Smooth muscle cell (in vitro differentiated cells): ENCODE data around the gene DCHS2. TPM values are rescaled to one million over a fixed set of nuclear protein-coding genes. Genes with fewer than 3 reads are reported as not detected.

Source experiments
- DNase-seq: peaks from one replicate; lab custom pipeline; 2025; ENCODE audit not compliant: unreplicated experiment; lab: John Stamatoyannopoulos, UW
- H2AFZ ChIP-seq: fragments of 200-600 bp; sonication (generic); 2 replicates; pipeline ENCODE4 v1.6.0; 2016; ENCODE audit warnings: antibody characterized with exemption, low read depth, mild to moderate bottlenecking
- H3F3A ChIP-seq: fragments of 200-600 bp; sonication (generic); 2 replicates; pipeline ENCODE4 v1.6.0; 2017; ENCODE audit warnings: antibody characterized with exemption, low read depth
- H3K27ac ChIP-seq: fragments of 200-600 bp; sonication (generic); 2 replicates; pipeline ENCODE4 v1.5.1; 2016; ENCODE audit warnings: low read depth, mild to moderate bottlenecking
- H3K27me3 ChIP-seq: fragments of 200-600 bp; sonication (generic); 2 replicates; pipeline ENCODE4 v1.6.1; 2016; ENCODE audit warnings: low read depth, mild to moderate bottlenecking
- H3K36me3 ChIP-seq: fragments of 200-600 bp; sonication (generic); 2 replicates; pipeline ENCODE4 v1.5.1; 2016; ENCODE audit warnings: low read depth
- H3K4me1 ChIP-seq: fragments of 200-600 bp; sonication (generic); 2 replicates; pipeline ENCODE4 v1.5.1; 2016; ENCODE audit warnings: low read depth
- H3K4me2 ChIP-seq: fragments of 200-600 bp; sonication (generic); 2 replicates; pipeline ENCODE4 v1.6.0; 2016; ENCODE audit warnings: mild to moderate bottlenecking
- H3K4me3 ChIP-seq: fragments of 200-600 bp; sonication (generic); 2 replicates; pipeline ENCODE4 v1.5.1; 2016; ENCODE audit warnings: mild to moderate bottlenecking
- H3K79me2 ChIP-seq: fragments of 200-600 bp; sonication (generic); 2 replicates; pipeline ENCODE4 v1.6.0; 2016; ENCODE audit warnings: low read depth, mild to moderate bottlenecking
- H3K9ac ChIP-seq: fragments of 200-600 bp; sonication (generic); 2 replicates; pipeline ENCODE4 v1.6.0; 2016; ENCODE audit warnings: low read depth
- H3K9me3 ChIP-seq: fragments of 200-600 bp; sonication (generic); replicated peaks from 2 replicates; pipeline ENCODE4 v1.5.1; 2016; ENCODE audit warnings: low read depth
- H4K20me1 ChIP-seq: fragments of 200-600 bp; sonication (generic); 2 replicates; pipeline ENCODE4 v1.6.0; 2016; ENCODE audit warnings: low read depth
- WGBS: methylation state at CpG from one replicate; pipeline ENCODE4 v1.1.7; 2016; ENCODE audit warnings: low lambda C conversion rate; 5-methylcytosine and 5-hydroxymethylcytosine counted together
- polyA plus RNA-seq: library from polyadenylated mRNA; unstranded; fragments of >200 nt; fragmentation: Nextera tagmentation; extraction: Ambion mirVana; gene quantifications from 2 replicates; pipeline ENCODE4 v1.2.1, GENCODE V29; 2016
- total RNA-seq: library from RNA; depleted of rRNA; stranded (reverse); fragments of >200 nt; gene quantifications from 2 replicates; pipeline ENCODE4 v1.2.3, GENCODE V29; 2014
- TF ChIP-seq, protein P1 (sequence below): fragments of 200-600 bp; sonication (generic); IDR thresholded peaks from 2 replicates; pipeline ENCODE4 v1.5.1; 2017; ENCODE audit warnings: borderline replicate concordance, mild to moderate bottlenecking, antibody characterized with exemption; ENCODE audit not compliant: insufficient read depth, poor library complexity, severe bottlenecking

Gene DCHS2
- total and polyA plus RNA-seq, 2 experiments from 2014 or later, result 0.45 to 1.3 TPM

DNA sequence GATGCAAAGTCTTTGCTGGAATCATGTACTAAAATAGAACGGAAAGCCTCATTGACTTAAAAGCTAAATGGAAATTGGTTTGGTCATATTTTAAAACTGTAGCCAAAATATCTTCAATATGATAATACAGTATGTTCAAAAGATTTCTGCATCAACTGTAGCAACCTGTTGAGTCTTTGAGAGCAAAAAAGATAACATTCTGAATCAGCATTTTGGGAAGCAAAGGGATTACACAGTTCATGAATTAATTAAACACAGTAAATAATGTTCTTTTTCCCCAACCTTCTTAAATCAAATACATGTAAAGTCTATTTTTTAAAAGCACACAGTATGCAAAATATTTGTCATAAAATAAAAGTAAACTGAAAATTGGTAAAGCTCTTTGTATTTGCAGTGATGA is 50.5 kb downstream of the DCHS2 start:
- Histone ChIP-seq H3K9ac (no peak overlapping the region), H3K27ac (no peak overlapping the region), H3K4me1 (no peaks in the 10 kb centered on the region), H3K9me3 (no peaks in the 10 kb centered on the region), H3K36me3 (no peaks in the 10 kb centered on the region), H4K20me1 (no peaks in the 10 kb centered on the region), H2AFZ (no peak overlapping the region), H3K4me2 (no peak overlapping the region), H3F3A (no peaks in the 10 kb centered on the region), H3K79me2 (no peaks in the 10 kb centered on the region), H3K27me3 (peaks cover 31% of the 10 kb centered on the region), H3K4me3 (no peak overlapping the region)
- no peak for DNase-seq
- TF ChIP-seq, protein P1, sequence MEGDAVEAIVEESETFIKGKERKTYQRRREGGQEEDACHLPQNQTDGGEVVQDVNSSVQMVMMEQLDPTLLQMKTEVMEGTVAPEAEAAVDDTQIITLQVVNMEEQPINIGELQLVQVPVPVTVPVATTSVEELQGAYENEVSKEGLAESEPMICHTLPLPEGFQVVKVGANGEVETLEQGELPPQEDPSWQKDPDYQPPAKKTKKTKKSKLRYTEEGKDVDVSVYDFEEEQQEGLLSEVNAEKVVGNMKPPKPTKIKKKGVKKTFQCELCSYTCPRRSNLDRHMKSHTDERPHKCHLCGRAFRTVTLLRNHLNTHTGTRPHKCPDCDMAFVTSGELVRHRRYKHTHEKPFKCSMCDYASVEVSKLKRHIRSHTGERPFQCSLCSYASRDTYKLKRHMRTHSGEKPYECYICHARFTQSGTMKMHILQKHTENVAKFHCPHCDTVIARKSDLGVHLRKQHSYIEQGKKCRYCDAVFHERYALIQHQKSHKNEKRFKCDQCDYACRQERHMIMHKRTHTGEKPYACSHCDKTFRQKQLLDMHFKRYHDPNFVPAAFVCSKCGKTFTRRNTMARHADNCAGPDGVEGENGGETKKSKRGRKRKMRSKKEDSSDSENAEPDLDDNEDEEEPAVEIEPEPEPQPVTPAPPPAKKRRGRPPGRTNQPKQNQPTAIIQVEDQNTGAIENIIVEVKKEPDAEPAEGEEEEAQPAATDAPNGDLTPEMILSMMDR, result no peak
- 92% methylated on average over 1 of the region's 1 CpG for WGBS

DNA sequence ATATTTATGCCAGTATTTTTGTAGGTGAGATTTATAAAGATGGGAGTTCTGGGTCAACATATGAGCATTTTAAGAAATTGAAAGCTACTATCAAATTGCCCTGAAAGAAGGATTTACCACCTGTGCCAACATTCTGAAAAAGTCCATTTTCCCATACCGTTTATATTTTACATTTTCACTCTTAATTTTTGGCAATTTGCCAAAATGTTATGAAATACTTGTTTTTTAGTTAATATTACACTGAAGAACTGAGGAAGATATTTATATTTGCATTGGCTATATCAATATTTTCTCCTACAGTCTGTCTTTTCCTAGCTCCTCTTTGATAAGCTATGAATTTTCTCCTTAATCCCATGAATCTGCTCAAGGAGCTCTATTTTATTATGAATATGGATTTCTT is 52.4 kb downstream of the DCHS2 start:
- Histone ChIP-seq H3K79me2 (no peaks in the 10 kb centered on the region), H3K9ac (no peak overlapping the region), H3K27me3 (peaks cover 35% of the 10 kb centered on the region), H2AFZ (no peak overlapping the region), H3K9me3 (no peaks in the 10 kb centered on the region), H4K20me1 (no peaks in the 10 kb centered on the region), H3K4me2 (no peak overlapping the region), H3K36me3 (no peaks in the 10 kb centered on the region), H3K27ac (no peak overlapping the region), H3F3A (no peaks in the 10 kb centered on the region), H3K4me1 (no peaks in the 10 kb centered on the region), H3K4me3 (no peak overlapping the region)
- DNase-seq, result no peak
- WGBS, result 32% methylated on average over 1 of the region's 1 CpG
- TF ChIP-seq, protein P1, result no peak

DNA sequence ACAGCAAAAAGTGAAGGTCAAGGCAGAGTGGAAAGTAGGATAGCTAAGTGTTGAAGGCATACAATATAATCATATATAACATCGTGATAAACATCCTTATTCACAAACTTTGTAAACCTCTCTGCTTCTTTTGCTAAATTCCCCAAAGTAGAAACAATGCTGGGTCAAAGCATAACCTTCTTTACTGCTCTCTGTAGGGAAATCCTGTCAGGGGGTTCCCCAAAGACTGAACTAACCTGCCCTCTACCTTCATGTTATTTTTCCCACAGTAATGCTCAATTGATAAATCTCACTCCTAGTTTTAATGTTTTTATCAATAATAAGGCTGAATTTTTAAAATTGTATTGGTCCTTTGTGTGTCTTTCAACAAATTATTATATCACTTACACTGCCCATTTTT is 55.7 kb downstream of the DCHS2 start:
- Histone ChIP-seq H3K27ac (no peak overlapping the region), H3K79me2 (no peaks in the 10 kb centered on the region), H4K20me1 (no peaks in the 10 kb centered on the region), H3K27me3 (peaks cover 34% of the 10 kb centered on the region), H3K9me3 (no peaks in the 10 kb centered on the region), H3K4me2 (no peak overlapping the region), H3F3A (no peaks in the 10 kb centered on the region), H3K4me1 (no peaks in the 10 kb centered on the region), H2AFZ (no peak overlapping the region), H3K9ac (no peak overlapping the region), H3K4me3 (no peak overlapping the region), H3K36me3 (no peaks in the 10 kb centered on the region)
- TF ChIP-seq, protein P1, result no peak
- 70% methylated on average over 1 of the region's 1 CpG for WGBS
- no peak for DNase-seq

DNA sequence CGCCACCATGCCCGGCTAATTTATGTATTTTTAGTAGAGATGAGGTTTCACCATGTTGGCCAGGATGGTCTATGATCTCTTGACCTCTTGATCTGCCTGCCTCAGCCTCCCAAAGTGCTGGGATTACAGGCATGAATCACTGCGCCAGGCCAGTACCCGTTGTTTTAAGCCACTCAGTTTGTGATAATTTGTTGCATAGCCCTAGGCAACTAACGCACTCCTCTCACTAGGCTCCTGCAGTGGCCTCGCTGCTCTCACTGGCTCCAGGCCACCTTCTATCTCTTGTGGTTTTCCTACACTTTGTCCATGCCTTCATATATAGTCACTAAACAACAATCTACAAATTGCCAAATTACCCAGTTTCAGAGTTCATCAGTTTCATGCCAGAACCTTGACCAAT is 58.1 kb downstream of the DCHS2 start:
- H3K27me3 ChIP-seq, result peaks cover 43% of the 10 kb centered on the region
- H3K9ac ChIP-seq, result no peak overlapping the region
- TF ChIP-seq, protein P1, result no peak
- no peaks in the 10 kb centered on the region for H3K36me3 ChIP-seq
- no peak overlapping the region for H2AFZ ChIP-seq
- no peak overlapping the region for H3K4me2 ChIP-seq
- H3K79me2 ChIP-seq, result no peaks in the 10 kb centered on the region
- no peak overlapping the region for H3K27ac ChIP-seq
- no peak for DNase-seq
- WGBS, result 74% methylated on average over 6 of the region's 6 CpGs
- H3K9me3 ChIP-seq, result no peaks in the 10 kb centered on the region
- H4K20me1 ChIP-seq, result no peaks in the 10 kb centered on the region
- no peaks in the 10 kb centered on the region for H3F3A ChIP-seq
- no peaks in the 10 kb centered on the region for H3K4me1 ChIP-seq
- H3K4me3 ChIP-seq, result no peak overlapping the region
